HG03354 (cell line): ENCODE measurements around the gene KANK3.
"Not testable (repeated sequence)": the region's sequence is repeated elsewhere in the genome, so short reads cannot be mapped to it uniquely, and the experiment has no call there.

Experiments
- ATAC-seq: cut with Tn5 transposase; IDR thresholded peaks from one replicate; pipeline ENCODE4 v1.9.1; 2021; ENCODE audit warnings: mild to moderate bottlenecking; ENCODE audit not compliant: unreplicated experiment, poor library complexity, severe bottlenecking

The KANK3 gene

GRCh38 chr19:8341504-8341903, 1.6 kb downstream of the KANK3 start:
- ATAC-seq: not testable (repeated sequence)

GRCh38 chr19:8340341-8341096, 2.5 kb downstream of the KANK3 start:
- no peak for ATAC-seq

GRCh38 chr19:8338835-8339234, 4.2 kb downstream of the KANK3 start:
- ATAC-seq: no peak

GRCh38 chr19:8337728-8338127, 5.3 kb downstream of the KANK3 start:
- ATAC-seq: no peak

GRCh38 chr19:8336660-8337059, 6.4 kb downstream of the KANK3 start:
- no peak for ATAC-seq

- no peak for ATAC-seq
Measured at GRCh38 chr19:8336072-8336569, 6.9 kb downstream of the KANK3 start.

GRCh38 chr19:8335343-8336071, 7.6 kb downstream of the KANK3 start:
- no peak for ATAC-seq

- ATAC-seq: no peak
Measured at GRCh38 chr19:8334458-8335342, 8.4 kb downstream of the KANK3 start.

GRCh38 chr19:8333767-8334457, 9.2 kb downstream of the KANK3 start:
- ATAC-seq: no peak

GRCh38 chr19:8332976-8333766, 9.9 kb downstream of the KANK3 start:
- no peak for ATAC-seq

- no peak for ATAC-seq
Measured at GRCh38 chr19:8331263-8331845, 11.7 kb downstream of the KANK3 start.

- no peak for ATAC-seq
Measured at GRCh38 chr19:8329996-8330395, 13.1 kb downstream of the KANK3 start.

- no peak for ATAC-seq
Measured at GRCh38 chr19:8325454-8325853, 17.6 kb downstream of the KANK3 start.

GRCh38 chr19:8324186-8325050, 18.6 kb downstream of the KANK3 start:
- ATAC-seq: no peak

- ATAC-seq: no peak
Measured at GRCh38 chr19:8323781-8324185, 19.3 kb downstream of the KANK3 start.

- ATAC-seq: no peak
Measured at GRCh38 chr19:8322638-8322997, 20.4 kb downstream of the KANK3 start.

GRCh38 chr19:8321986-8322637, 20.9 kb downstream of the KANK3 start:
- no peak for ATAC-seq
